Measurements from ENCODE around the gene FMNL2.

Gene FMNL2

GRCh38 chr2:152375174-152375573 lies 40.2 kb downstream of the FMNL2 start (continued):
- TF ChIP-seq ZBTB10 (tag by site-specific recombination; IDR thresholded peaks at IDR 0.05) (no peak), ZNF26 (tag by site-specific recombination; IDR thresholded peaks at IDR 0.05) (no peak), ZNF404 (tag by site-specific recombination; IDR thresholded peaks at IDR 0.05) (no peak), ZNF138 (tag by site-specific recombination; IDR thresholded peaks at IDR 0.05; ENCODE audit: borderline replicate concordance) (no peak), ZNF155 (tag by site-specific recombination; IDR thresholded peaks at IDR 0.05) (no peak), ZNF211 (tag by site-specific recombination; IDR thresholded peaks at IDR 0.05; ENCODE audit: low read depth) (no peak), GLI2 (tag by site-specific recombination; IDR thresholded peaks at IDR 0.05; ENCODE audit: borderline replicate concordance, low read depth) (no peak), ZNF292 (tag by site-specific recombination; IDR thresholded peaks at IDR 0.05; ENCODE audit: borderline replicate concordance, low read depth) (no peak), ZEB2 (tag by site-specific recombination; IDR thresholded peaks at IDR 0.05) (no peak), ZBTB8A (tag by site-specific recombination; IDR thresholded peaks at IDR 0.05) (no peak)
- TF ChIP-seq, protein P1, sequence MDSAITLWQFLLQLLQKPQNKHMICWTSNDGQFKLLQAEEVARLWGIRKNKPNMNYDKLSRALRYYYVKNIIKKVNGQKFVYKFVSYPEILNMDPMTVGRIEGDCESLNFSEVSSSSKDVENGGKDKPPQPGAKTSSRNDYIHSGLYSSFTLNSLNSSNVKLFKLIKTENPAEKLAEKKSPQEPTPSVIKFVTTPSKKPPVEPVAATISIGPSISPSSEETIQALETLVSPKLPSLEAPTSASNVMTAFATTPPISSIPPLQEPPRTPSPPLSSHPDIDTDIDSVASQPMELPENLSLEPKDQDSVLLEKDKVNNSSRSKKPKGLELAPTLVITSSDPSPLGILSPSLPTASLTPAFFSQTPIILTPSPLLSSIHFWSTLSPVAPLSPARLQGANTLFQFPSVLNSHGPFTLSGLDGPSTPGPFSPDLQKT (IDR thresholded peaks at IDR 0.05; ENCODE audit: borderline replicate concordance, low read depth, low read length): no peak
- TF ChIP-seq, protein P2, sequence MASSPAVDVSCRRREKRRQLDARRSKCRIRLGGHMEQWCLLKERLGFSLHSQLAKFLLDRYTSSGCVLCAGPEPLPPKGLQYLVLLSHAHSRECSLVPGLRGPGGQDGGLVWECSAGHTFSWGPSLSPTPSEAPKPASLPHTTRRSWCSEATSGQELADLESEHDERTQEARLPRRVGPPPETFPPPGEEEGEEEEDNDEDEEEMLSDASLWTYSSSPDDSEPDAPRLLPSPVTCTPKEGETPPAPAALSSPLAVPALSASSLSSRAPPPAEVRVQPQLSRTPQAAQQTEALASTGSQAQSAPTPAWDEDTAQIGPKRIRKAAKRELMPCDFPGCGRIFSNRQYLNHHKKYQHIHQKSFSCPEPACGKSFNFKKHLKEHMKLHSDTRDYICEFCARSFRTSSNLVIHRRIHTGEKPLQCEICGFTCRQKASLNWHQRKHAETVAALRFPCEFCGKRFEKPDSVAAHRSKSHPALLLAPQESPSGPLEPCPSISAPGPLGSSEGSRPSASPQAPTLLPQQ (tag by site-specific recombination; IDR thresholded peaks at IDR 0.05): no peak

GRCh38 chr2:152376385-152376784 lies 41.4 kb downstream of the FMNL2 start:
- POLR2A ChIA-PET: interaction anchor here (0.6 to 1.2 kb wide), 2 partner anchors 9 to 28 kb away, joined by 3 read pairs; no protein-coding TSS in a partner anchor
- Histone ChIP-seq H3K4me1 (ENCODE audit: control insufficient read depth, insufficient read depth, low read length) (peaks cover 21% of the 10 kb centered on the region), H3K36me3 (ENCODE audit: control insufficient read depth in 2 of 2, insufficient read depth in 1 of 2, low read length in 2 of 2) (no peaks in the 10 kb centered on the region), H3K27ac (ENCODE audit: extremely low read depth, low read depth, low read length) (no peak overlapping the region), H3K4me3 (ENCODE audit: low read depth, low read length) (no peak overlapping the region), H3K9me3 (ENCODE audit: control insufficient read depth, insufficient read depth, low read depth, low read length) (no peaks in the 10 kb centered on the region)
- TF ChIP-seq ZBTB6 (tag by site-specific recombination; IDR thresholded peaks at IDR 0.05): no peak
- no peak for TF ChIP-seq ZNF202 (tag by site-specific recombination; IDR thresholded peaks at IDR 0.05; ENCODE audit: borderline replicate concordance)
- no peak for TF ChIP-seq ZNF169 (tag by site-specific recombination; IDR thresholded peaks at IDR 0.05)
- TF ChIP-seq ZNF37A (tag by site-specific recombination; IDR thresholded peaks at IDR 0.05): no peak
- TF ChIP-seq KLF8 (tag by site-specific recombination; IDR thresholded peaks at IDR 0.05): no peak
- TF ChIP-seq YY2 (tag by site-specific recombination; IDR thresholded peaks at IDR 0.05): no peak
- no peak for TF ChIP-seq ZNF302 (tag by site-specific recombination; IDR thresholded peaks at IDR 0.05; ENCODE audit: low read depth)
- TF ChIP-seq, protein P3, sequence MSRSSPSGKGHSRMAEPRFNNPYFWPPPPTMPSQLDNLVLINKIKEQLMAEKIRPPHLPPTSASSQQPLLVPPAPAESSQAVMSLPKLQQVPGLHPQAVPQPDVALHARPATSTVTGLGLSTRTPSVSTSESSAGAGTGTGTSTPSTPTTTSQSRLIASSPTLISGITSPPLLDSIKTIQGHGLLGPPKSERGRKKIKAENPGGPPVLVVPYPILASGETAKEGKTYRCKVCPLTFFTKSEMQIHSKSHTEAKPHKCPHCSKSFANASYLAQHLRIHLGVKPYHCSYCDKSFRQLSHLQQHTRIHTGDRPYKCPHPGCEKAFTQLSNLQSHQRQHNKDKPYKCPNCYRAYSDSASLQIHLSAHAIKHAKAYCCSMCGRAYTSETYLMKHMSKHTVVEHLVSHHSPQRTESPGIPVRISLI (tag by site-specific recombination; IDR thresholded peaks at IDR 0.05): no peak
- CTCF ChIA-PET: interaction anchor here (1.0 kb wide), 1 partner anchor 9 kb away, joined by 3 read pairs; no protein-coding TSS in a partner anchor

Data from HEK293 (cell line).